Testis (tissue), 5 donors: Measurements from ENCODE around the gene ZNF575. TPM values are rescaled to one million over a fixed set of nuclear protein-coding genes. Genes with fewer than 3 reads are reported as not detected.

Experiments
- DNase-seq: peaks from one replicate; pipeline ENCODE4 v3.0.0-alpha.2; 2019
- H3K27ac ChIP-seq, 2 donors: fragments of 200-600 bp; sonication (generic); one replicate each; pipeline ENCODE4 v1.5.1; 2019
- H3K27me3 ChIP-seq: fragments of 200-600 bp; sonication (generic); one replicate; pipeline ENCODE4 v1.5.1; 2019
- H3K36me3 ChIP-seq: fragments of 200-600 bp; sonication (generic); one replicate; pipeline ENCODE4 v1.5.1; 2017; ENCODE audit warnings: low read depth; ENCODE audit errors: missing control alignments
- H3K4me1 ChIP-seq: fragments of 200-600 bp; sonication (generic); one replicate; pipeline ENCODE4 v1.5.1; 2019
- H3K4me3 ChIP-seq, 2 donors: fragments of 200-600 bp; sonication (generic); one replicate each; pipeline ENCODE4 v1.5.1; 2017 to 2019
- H3K9me3 ChIP-seq: fragments of 200-600 bp; sonication (generic); one replicate; pipeline ENCODE4 v1.5.1; 2017
- POLR2A ChIP-seq: fragments of 450-650 bp; IDR thresholded peaks from one replicate; pipeline ENCODE4 v1.6.1; 2017; ENCODE audit warnings: antibody characterized with exemption, mild to moderate bottlenecking, moderate library complexity
- WGBS, 2 donors: methylation state at CpG; one replicate each; pipeline ENCODE4 v1.1.5; 2018; 5-methylcytosine and 5-hydroxymethylcytosine counted together
- intact Hi-C: fragments of 100-400 bp; cut with DNase I; formaldehyde crosslinking; loops from one replicate; pipeline ENCODE4 v1.15.1; 2023; ENCODE audit warnings: low total_unique reads
- long read RNA-seq, 2 donors: transcript quantifications; one replicate each; lab custom pipeline, GENCODE V29; 2026
- polyA plus RNA-seq: library from polyadenylated mRNA; stranded (reverse); fragments of 350-450 nt; fragmentation: Illumina TruSeq; extraction: RNeasy Lipid Tissue Mini Kit (QIAGEN cat#74804); gene quantifications from one replicate; pipeline ENCODE4 v1.2.3, GENCODE V29; 2014; ENCODE audit warnings: low read depth, low replicate concordance; ENCODE audit not compliant: insufficient read depth
- total RNA-seq, 2 donors: library from RNA; depleted of rRNA; stranded (reverse); fragments of >200 nt; gene quantifications; one replicate each; pipeline ENCODE4 v1.2.3, GENCODE V29; 2016
- TF ChIP-seq, protein P1 (sequence below), 3 experiments: fragments of 450-650 bp in 2 of 3; fragments of 200-600 bp in 1 of 3; sonication (generic) in 1 of 3; IDR thresholded peaks; one replicate each; pipeline ENCODE4 v1.5.1; 2016 to 2019; ENCODE audit warnings: antibody characterized with exemption in 3 of 3, mild to moderate bottlenecking in 2 of 3, moderate library complexity in 1 of 3

ZNF575 gene, protein sequence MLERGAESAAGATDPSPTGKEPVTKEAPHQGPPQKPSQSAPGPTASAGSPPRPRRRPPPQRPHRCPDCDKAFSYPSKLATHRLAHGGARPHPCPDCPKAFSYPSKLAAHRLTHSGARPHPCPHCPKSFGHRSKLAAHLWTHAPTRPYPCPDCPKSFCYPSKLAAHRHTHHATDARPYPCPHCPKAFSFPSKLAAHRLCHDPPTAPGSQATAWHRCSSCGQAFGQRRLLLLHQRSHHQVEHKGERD
- total RNA-seq, result 1 to 10 TPM; 1.1 to 1.7 TPM
- 2.4 TPM for polyA plus RNA-seq
- long read RNA-seq, donor 1, partial matches to known transcripts, result 0 of 2 reads
- long read RNA-seq, donor 1, other reads (novel, unspliced or antisense), result 0 of 2 reads
- long read RNA-seq, donor 2, partial matches to known transcripts, result 35 of 35 reads
- long read RNA-seq, donor 2, other reads (novel, unspliced or antisense), result 0 of 35 reads

GRCh38 chr19:43532962-43533545 is at the start of gene ZNF575:
Gene ZNF575 (plus strand): TSS chr19:43533188. CDS start chr19:43534423, 1,235 bp downstream.
- no peaks in the 10 kb centered on the region for H3K9me3 ChIP-seq
- H3K36me3 ChIP-seq, result no peaks in the 10 kb centered on the region
- WGBS, 2 donors, result 0 to 1% methylated on average over 25 to 46 of the region's 47 CpGs
- intact Hi-C loops, result no loop called here
- H3K4me1 ChIP-seq, result peaks cover 5% of the 10 kb centered on the region
- no peak for TF ChIP-seq POLR2A
- TF ChIP-seq, protein P1, sequence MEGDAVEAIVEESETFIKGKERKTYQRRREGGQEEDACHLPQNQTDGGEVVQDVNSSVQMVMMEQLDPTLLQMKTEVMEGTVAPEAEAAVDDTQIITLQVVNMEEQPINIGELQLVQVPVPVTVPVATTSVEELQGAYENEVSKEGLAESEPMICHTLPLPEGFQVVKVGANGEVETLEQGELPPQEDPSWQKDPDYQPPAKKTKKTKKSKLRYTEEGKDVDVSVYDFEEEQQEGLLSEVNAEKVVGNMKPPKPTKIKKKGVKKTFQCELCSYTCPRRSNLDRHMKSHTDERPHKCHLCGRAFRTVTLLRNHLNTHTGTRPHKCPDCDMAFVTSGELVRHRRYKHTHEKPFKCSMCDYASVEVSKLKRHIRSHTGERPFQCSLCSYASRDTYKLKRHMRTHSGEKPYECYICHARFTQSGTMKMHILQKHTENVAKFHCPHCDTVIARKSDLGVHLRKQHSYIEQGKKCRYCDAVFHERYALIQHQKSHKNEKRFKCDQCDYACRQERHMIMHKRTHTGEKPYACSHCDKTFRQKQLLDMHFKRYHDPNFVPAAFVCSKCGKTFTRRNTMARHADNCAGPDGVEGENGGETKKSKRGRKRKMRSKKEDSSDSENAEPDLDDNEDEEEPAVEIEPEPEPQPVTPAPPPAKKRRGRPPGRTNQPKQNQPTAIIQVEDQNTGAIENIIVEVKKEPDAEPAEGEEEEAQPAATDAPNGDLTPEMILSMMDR (IDR thresholded peaks at IDR 0.05), result peak in 1 of 3 experiments; percentile 29
- DNase-seq, result peak; percentile 95
- H3K27ac ChIP-seq, result peak within 1 kb of the TSS; percentile 31 to 90
- H3K4me3 ChIP-seq, result peak within 1 kb of the TSS; percentile 59 to 61
- H3K27me3 ChIP-seq, result no peaks in the 10 kb centered on the region

- Histone ChIP-seq H3K36me3 (no peaks in the 10 kb centered on the region), H3K9me3 (no peaks in the 10 kb centered on the region), H3K4me3 (no peak overlapping the region), H3K27me3 (no peaks in the 10 kb centered on the region), H3K27ac (no peak overlapping the region), H3K4me1 (no peaks in the 10 kb centered on the region)
- no peak for DNase-seq
- 94 to 97% methylated on average over 6 of the region's 6 CpGs for WGBS, 2 donors
- intact Hi-C loops, result no loop called here
- TF ChIP-seq POLR2A, result no peak
- TF ChIP-seq, protein P1 (IDR thresholded peaks at IDR 0.05), result no peak
Observed at GRCh38 chr19:43483281-43483680, 49.7 kb upstream of the ZNF575 start.

GRCh38 chr19:43485951-43486350 is 47.0 kb upstream of the ZNF575 start:
- TF ChIP-seq POLR2A, result no peak
- TF ChIP-seq, protein P1 (IDR thresholded peaks at IDR 0.05), result no peak
- intact Hi-C loops, result no loop called here
- Histone ChIP-seq H3K27ac (no peak overlapping the region), H3K9me3 (no peaks in the 10 kb centered on the region), H3K4me3 (no peak overlapping the region), H3K27me3 (no peaks in the 10 kb centered on the region), H3K4me1 (no peaks in the 10 kb centered on the region), H3K36me3 (no peaks in the 10 kb centered on the region)
- WGBS, 2 donors, result 82 to 89% methylated on average over 4 to 6 of the region's 6 CpGs
- DNase-seq, result no peak

DNA sequence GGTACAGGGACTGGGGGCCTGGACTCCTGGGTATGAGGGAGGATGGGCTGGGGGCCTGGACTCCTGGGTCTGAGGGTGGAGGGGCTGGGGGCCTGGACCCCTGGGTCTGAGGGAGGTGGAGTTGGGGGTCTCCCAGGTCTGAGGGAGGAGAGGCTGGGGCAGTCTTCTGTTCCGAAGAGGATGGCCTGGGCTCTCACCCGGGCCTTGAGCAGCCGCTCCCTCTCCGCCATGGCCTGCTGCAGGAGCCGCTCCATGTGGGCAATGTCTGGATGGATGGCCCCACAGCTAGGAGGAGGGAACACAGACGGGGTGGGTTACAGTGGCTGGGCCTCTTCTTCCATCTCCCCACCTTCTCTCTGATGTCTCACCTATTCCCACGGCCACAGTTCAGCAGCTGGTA is 46.6 kb upstream of the ZNF575 start:
- DNase-seq, result no peak
- Histone ChIP-seq H3K4me1 (no peaks in the 10 kb centered on the region), H3K36me3 (no peaks in the 10 kb centered on the region), H3K27me3 (no peaks in the 10 kb centered on the region), H3K4me3 (no peak overlapping the region), H3K9me3 (no peaks in the 10 kb centered on the region), H3K27ac (no peak overlapping the region)
- 95 to 97% methylated on average over 6 to 7 of the region's 7 CpGs for WGBS, 2 donors
- intact Hi-C loops, result no loop called here
- no peak for TF ChIP-seq POLR2A
- TF ChIP-seq, protein P1 (IDR thresholded peaks at IDR 0.05), result no peak
